ENCODE data around the gene LGR4. TPM values are rescaled to one million over a fixed set of nuclear protein-coding genes. Genes with fewer than 3 reads are reported as not detected.

Gene LGR4
- total and polyA plus RNA-seq, 2 of the 4 experiments (the other 2 are of a cell fraction): 2.9 to 6.8 TPM

DNA sequence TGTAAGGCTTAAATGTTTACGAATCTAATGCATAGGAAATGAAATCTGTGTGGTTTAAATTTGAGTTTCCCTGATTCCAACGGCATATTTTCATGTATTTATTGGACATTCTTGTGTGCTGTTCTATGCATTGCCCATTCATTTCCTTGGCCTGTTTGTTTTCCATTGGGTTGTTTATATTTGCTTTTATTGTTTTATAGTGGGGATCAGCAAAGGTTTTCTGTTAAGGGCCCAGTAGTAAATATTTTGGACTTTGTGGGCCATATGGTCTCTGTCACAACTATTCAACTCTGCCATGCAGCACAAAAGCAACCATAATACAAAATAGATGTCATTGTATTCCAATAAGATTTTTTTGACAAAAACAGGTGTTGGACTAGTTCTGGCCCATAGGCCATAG is 5.2 kb upstream of the LGR4 start:
- H3K27ac ChIP-seq (ENCODE audit: insufficient read depth, low read length): no peak overlapping the region
- H3K4ac ChIP-seq (ENCODE audit: low read depth, low read length): no peak overlapping the region
- no peak overlapping the region for H4K91ac ChIP-seq (ENCODE audit: insufficient read depth, low read depth, low read length)
- H3K79me1 ChIP-seq (ENCODE audit: low read depth in 1 of 2, low read length in 2 of 2): no peaks in the 10 kb centered on the region
- H3K9me1 ChIP-seq (ENCODE audit: insufficient read depth, low read length): no peaks in the 10 kb centered on the region; the same call in 1 of the 2 replicates
- in situ Hi-C loops (cut with MboI; ENCODE audit: low sequenced_read_pairs) (loop anchor here (5.0 to 25.0 kb wide), 2 partner anchors 291 to 716 kb away; no protein-coding TSS in a partner anchor), dilution Hi-C loops (cut with HindIII; ENCODE audit: low sequenced_read_pairs, unreplicated experiment) (loop anchor here (25.0 kb wide), 1 partner anchor 291 kb away; no protein-coding TSS in a partner anchor), intact Hi-C loops (cut with micrococcal nuclease) (no loop called here)
- H2BK15ac ChIP-seq (ENCODE audit: low read depth, low read length): no peak overlapping the region
- H3K9me3 ChIP-seq (ENCODE audit: control insufficient read depth, insufficient read depth, low read length): no peaks in the 10 kb centered on the region
- H4K8ac ChIP-seq (ENCODE audit: low read depth in 2 of 2, low read length in 2 of 2): no peak overlapping the region
- H3K23ac ChIP-seq (ENCODE audit: low read depth, low read length): no peak overlapping the region
- ChIA-PET CTCF (interaction anchor here (0.6 kb wide), 2 partner anchors 14 to 167 kb away, joined by 7 read pairs; no protein-coding TSS in a partner anchor), POLR2A (ENCODE audit: unreplicated experiment) (no interaction called here)
- no peak overlapping the region for H3K4me3 ChIP-seq (ENCODE audit: insufficient read depth, low read depth, low read length)
- no peaks in the 10 kb centered on the region for H3K4me1 ChIP-seq (ENCODE audit: control insufficient read depth, insufficient read depth, low read length)
- H3K36me3 ChIP-seq (ENCODE audit: control insufficient read depth, insufficient read depth, low read length): no peaks in the 10 kb centered on the region
- TF ChIP-seq RAD21 (IDR thresholded peaks at IDR 0.05; ENCODE audit: low read length): no peak
- no peak for TF ChIP-seq FOS (IDR thresholded peaks at IDR 0.05; ENCODE audit: low read depth, low read length)
- no peak for TF ChIP-seq ELK1 (IDR thresholded peaks at IDR 0.05; ENCODE audit: borderline replicate concordance, low read depth, low read length)
- TF ChIP-seq RFX5 (IDR thresholded peaks at IDR 0.05; ENCODE audit: low read depth, low read length): no peak
- TF ChIP-seq CHD1 (IDR thresholded peaks at IDR 0.05; ENCODE audit: low read depth, low read length): no peak
- TF ChIP-seq MXI1 (IDR thresholded peaks at IDR 0.05; ENCODE audit: borderline replicate concordance, low read depth, low read length): no peak
- H3K18ac ChIP-seq (ENCODE audit: low read depth, low read length): no peak overlapping the region
- 82% methylated on average over 2 of the region's 2 CpGs; no CpG with 5 or more reads in 1 of the 2 experiments for WGBS, 2 experiments (ENCODE audit: extremely low coverage in 2 of 2, insufficient read length in 1 of 2)
- no peak overlapping the region for H4K5ac ChIP-seq (ENCODE audit: low read depth, low read length)
- no peak overlapping the region for H2BK20ac ChIP-seq (ENCODE audit: low read depth, low read length)
- no peak overlapping the region for H3K9ac ChIP-seq (ENCODE audit: low read depth, low read length)
- H2AFZ ChIP-seq (replicated peaks; ENCODE audit: low read length, poor library complexity): no peak overlapping the region
- no peak overlapping the region for H2BK120ac ChIP-seq (ENCODE audit: low read depth, low read length)
- H3K56ac ChIP-seq (ENCODE audit: extremely low read depth, insufficient read depth, low read length): no peak overlapping the region
- no peaks in the 10 kb centered on the region for H3K27me3 ChIP-seq (ENCODE audit: control insufficient read depth, insufficient read depth, low read length)
- no peak for DNase-seq
- H2BK5ac ChIP-seq (ENCODE audit: low read depth, low read length, poor library complexity, severe bottlenecking): no peak overlapping the region
- no peak overlapping the region for H3K14ac ChIP-seq (replicated peaks; ENCODE audit: low read depth, low read length)
- no peak for ATAC-seq (ENCODE audit: low read depth)
- no peaks in the 10 kb centered on the region for H4K20me1 ChIP-seq (ENCODE audit: insufficient read depth, low read length)
- no peak overlapping the region for H3K4me2 ChIP-seq (ENCODE audit: low read depth, low read length)
- no peak overlapping the region for H2AK9ac ChIP-seq (replicated peaks; ENCODE audit: low read depth, low read length, poor library complexity)
- no peak overlapping the region for H2AK5ac ChIP-seq (ENCODE audit: low read depth, low read length)
- BruUV-seq (replicated peaks): no TSS peak

Measured in IMR-90 (cell line).